C4-2B (cell line): ENCODE data around the gene PARVA.

ENCODE experiments used
- CTCF ChIP-seq: fragments of 450-650 bp; conservative IDR thresholded peaks from 2 replicates; pipeline ENCODE4 v1.5.1; 2017; ENCODE audit warnings: mild to moderate bottlenecking
- ZFX ChIP-seq: fragments of 450-650 bp; IDR thresholded peaks from 2 replicates; pipeline ENCODE4 v1.6.1; 2017

GRCh38 chr11:12456651-12457579, 79.5 kb downstream of the PARVA start:
- TF ChIP-seq CTCF (no peak), ZFX (no peak)
